Neural progenitor cell (in vitro differentiated cells): ENCODE data around the gene LCAT.

Experiments used
- CTCF ChIP-seq: fragments of 200-600 bp; sonication (generic); IDR thresholded peaks from 2 replicates; pipeline ENCODE4 v1.5.1; 2017; ENCODE audit warnings: antibody characterized with exemption, mild to moderate bottlenecking
- EZH2 ChIP-seq: fragments of 200-600 bp; sonication (generic); IDR thresholded peaks from 2 replicates; pipeline ENCODE4 v1.6.1; 2017; ENCODE audit warnings: antibody characterized with exemption, mild to moderate bottlenecking, moderate library complexity
- EZH2phosphoT487 ChIP-seq: fragments of 200-600 bp; sonication (generic); IDR thresholded peaks from 2 replicates; pipeline ENCODE4 v1.6.1; 2017; ENCODE audit warnings: antibody characterized with exemption

DNA sequence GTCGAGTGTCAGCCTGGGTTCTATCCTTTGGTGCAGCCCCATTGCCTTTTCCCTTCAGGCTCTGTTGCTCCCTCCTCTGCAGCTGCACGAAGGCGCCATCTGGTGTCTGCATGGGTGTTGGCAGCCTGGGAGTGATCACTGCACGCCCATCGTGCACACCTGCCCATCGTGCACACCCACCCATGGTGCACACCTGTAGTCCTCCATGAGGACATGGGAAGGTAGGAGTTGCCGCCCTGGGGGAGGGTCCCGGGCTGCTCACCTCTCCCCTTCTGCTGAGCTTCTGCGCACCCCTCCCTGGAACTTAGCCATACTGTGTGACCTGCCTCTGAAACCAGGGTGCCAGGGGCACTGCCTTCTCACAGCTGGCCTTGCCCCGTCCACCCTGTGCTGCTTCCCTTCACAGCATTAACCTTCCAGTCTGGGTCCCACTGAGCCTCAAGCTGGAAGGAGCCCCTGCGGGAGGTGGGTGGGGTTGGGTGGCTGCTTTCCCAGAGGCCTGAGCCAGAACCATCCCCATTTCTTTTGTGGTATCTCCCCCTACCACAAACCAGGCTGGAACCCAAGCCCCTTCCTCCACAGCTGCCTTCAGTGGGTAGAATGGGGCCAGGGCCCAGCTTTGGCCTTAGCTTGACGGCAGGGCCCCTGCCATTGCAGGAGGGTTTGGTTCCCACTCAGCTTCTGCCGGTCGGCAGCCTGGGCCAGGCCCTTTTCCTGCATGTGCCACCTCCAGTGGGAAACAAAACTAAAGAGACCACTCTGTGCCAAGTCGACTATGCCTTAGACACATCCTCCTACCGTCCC is 15.2 kb downstream of the LCAT start:
- TF ChIP-seq CTCF (peak; percentile 80), EZH2 (no peak), EZH2phosphoT487 (no peak)
